H1 (cell line): ENCODE results near the gene PCBP1. TPM values are rescaled to one million over a fixed set of nuclear protein-coding genes. Genes with fewer than 3 reads are reported as not detected.
A peak's percentile ranks its signal among the peaks of the same experiment; 100 is the strongest.

Experiments
- CTCF ChIA-PET: fragments of 300-600 bp; sonication (Branson Sonifier 250); formaldehyde crosslinking; loops from one replicate; lab custom pipeline; 2021; ENCODE audit not compliant: partially characterized antibody; lab: Charles Lee
- POLR2A ChIA-PET: fragments of 300-600 bp; sonication (Branson Sonifier 250); formaldehyde crosslinking; loops from one replicate; lab custom pipeline; 2021; ENCODE audit warnings: inconsistent platforms; ENCODE audit not compliant: partially characterized antibody; lab: Charles Lee
- DNase-seq, 2 experiments: peaks; one replicate each; pipeline versions ENCODE4 v3.0.0 to v3.0.0-alpha.2; 2010 to 2022; ENCODE audit warnings: low spot score in 2 of 2, low read depth in 1 of 2, mixed read lengths in 1 of 2
- FAIRE-seq: peaks from 2 replicates; lab custom pipeline; 2011; peaks lifted over from hg19 to GRCh38; lab: Jason Lieb, UNC
- H2AFZ ChIP-seq: 2 replicates; pipeline ENCODE4 v1.8.1; 2012; ENCODE audit warnings: low read length, inconsistent platforms
- H2AK5ac ChIP-seq: 2 replicates; pipeline ENCODE4 v1.6.1; 2013; ENCODE audit warnings: low read depth, low read length
- H2BK120ac ChIP-seq: replicated peaks from 2 replicates; pipeline ENCODE3; 2013; ENCODE audit warnings: low read depth, low read length, inconsistent platforms
- H2BK12ac ChIP-seq: 2 replicates; pipeline ENCODE4 v1.6.1; 2013; ENCODE audit warnings: low read depth, low read length
- H2BK15ac ChIP-seq: 2 replicates; pipeline ENCODE4 v1.6.1; 2013; ENCODE audit warnings: low read length
- H2BK20ac ChIP-seq: 2 replicates; pipeline ENCODE4 v1.6.1; 2013; ENCODE audit warnings: low read length
- H2BK5ac ChIP-seq: 2 replicates; pipeline ENCODE4 v1.6.1; 2013; ENCODE audit warnings: low read depth, low read length
- H3K14ac ChIP-seq: 2 replicates; pipeline ENCODE4 v1.6.1; 2013; ENCODE audit warnings: inconsistent platforms; ENCODE audit not compliant: insufficient read length
- H3K18ac ChIP-seq: 2 replicates; pipeline ENCODE4 v1.6.1; 2013; ENCODE audit warnings: low read length; ENCODE audit errors: extremely low read depth
- H3K23ac ChIP-seq: 2 replicates; pipeline ENCODE4 v1.6.1; 2013; ENCODE audit warnings: inconsistent platforms; ENCODE audit not compliant: insufficient read length
- H3K23me2 ChIP-seq: 2 replicates; pipeline ENCODE4 v1.6.1; 2013; ENCODE audit warnings: low read depth, low read length
- H3K27ac ChIP-seq: 2 replicates; pipeline ENCODE4 v1.6.1; 2011; ENCODE audit warnings: low read depth, low read length, inconsistent platforms
- H3K27me3 ChIP-seq, 4 experiments: replicated peaks in 1 of 4; 1 replicate in 1 of 4; 2 replicates in 3 of 4; pipeline versions ENCODE4 v1.6.1 to v1.8.1; 2011 to 2013; ENCODE audit warnings: low read length in 3 of 4, mild to moderate bottlenecking in 3 of 4, inconsistent platforms in 2 of 4, mixed read lengths in 2 of 4, moderate library complexity in 1 of 4; ENCODE audit not compliant: control insufficient read depth in 3 of 4, insufficient read depth in 3 of 4; ENCODE audit errors: extremely low read depth in 1 of 4
- H3K36me3 ChIP-seq, 4 experiments: 2 replicates each; pipeline versions ENCODE4 v1.6.1 to v1.8.1; 2011 to 2013; ENCODE audit warnings: mild to moderate bottlenecking in 4 of 4, low read length in 3 of 4, moderate library complexity in 2 of 4, control low read depth in 1 of 4, inconsistent platforms in 1 of 4; ENCODE audit not compliant: insufficient read depth in 4 of 4, control insufficient read depth in 2 of 4
- H3K4ac ChIP-seq: replicated peaks from 2 replicates; pipeline ENCODE3; 2013; ENCODE audit warnings: low read length, low read depth, mixed read lengths, inconsistent platforms; ENCODE audit not compliant: insufficient read length
- H3K4me1 ChIP-seq, 4 experiments: replicated peaks in 1 of 4; 1 replicate in 1 of 4; 2 replicates in 3 of 4; pipeline versions ENCODE4 v1.6.1 to v1.8.1; 2011 to 2013; ENCODE audit warnings: low read length in 3 of 4, inconsistent platforms in 2 of 4, mixed read lengths in 1 of 4; ENCODE audit not compliant: insufficient read depth in 4 of 4, control insufficient read depth in 3 of 4
- H3K4me2 ChIP-seq, 2 experiments: 2 replicates each; pipeline versions ENCODE4 v1.6.1 to v1.8.1; 2011 to 2013; ENCODE audit warnings: low read depth in 2 of 2, low read length in 2 of 2, control low read depth in 1 of 2, inconsistent platforms in 1 of 2, mild to moderate bottlenecking in 1 of 2; ENCODE audit not compliant: insufficient read depth in 1 of 2
- H3K4me3 ChIP-seq, 4 experiments: fragments of 200-600, 300-600 bp in 1 of 4; sonication (generic), shearing (Covaris generic), sonication (Bioruptor Twin) in 1 of 4; 2 replicates each; pipeline versions ENCODE4 v1.5.1 to v1.8.1; 2011 to 2016; ENCODE audit warnings: low read length in 4 of 4, low read depth in 3 of 4, control low read depth in 2 of 4, inconsistent platforms in 2 of 4, mild to moderate bottlenecking in 2 of 4, mixed read lengths in 1 of 4, moderate library complexity in 1 of 4; ENCODE audit not compliant: insufficient read depth in 2 of 4; ENCODE audit errors: extremely low read depth in 1 of 4
- H3K56ac ChIP-seq: replicated peaks from 2 replicates; pipeline ENCODE3; 2013; ENCODE audit warnings: low read depth, mild to moderate bottlenecking, mixed read lengths, low read length, inconsistent platforms; ENCODE audit not compliant: insufficient read length
- H3K79me1 ChIP-seq: 2 replicates; pipeline ENCODE4 v1.6.1; 2013; ENCODE audit warnings: low read depth, low read length, control low read depth
- H3K79me2 ChIP-seq, 2 experiments: 2 replicates each; pipeline versions ENCODE4 v1.6.1 to v1.8.1; 2012 to 2013; ENCODE audit warnings: low read length in 2 of 2, mild to moderate bottlenecking in 2 of 2, inconsistent platforms in 1 of 2; ENCODE audit not compliant: insufficient read depth in 2 of 2, control insufficient read depth in 1 of 2
- H3K9ac ChIP-seq, 4 experiments: replicated peaks in 1 of 4; 1 replicate in 1 of 4; 2 replicates in 3 of 4; pipeline versions ENCODE4 v1.6.1 to v1.8.1; 2011 to 2013; ENCODE audit warnings: low read depth in 3 of 4, low read length in 3 of 4, control low read depth in 2 of 4, mild to moderate bottlenecking in 2 of 4, moderate library complexity in 2 of 4, inconsistent platforms in 1 of 4; ENCODE audit errors: extremely low read depth in 1 of 4
- H3K9me3 ChIP-seq, 2 experiments: 2 replicates each; pipeline versions ENCODE4 v1.6.1 to v1.8.1; 2012 to 2013; ENCODE audit warnings: mild to moderate bottlenecking in 2 of 2, moderate library complexity in 2 of 2, control low read depth in 1 of 2, inconsistent platforms in 1 of 2, low read depth in 1 of 2, low read length in 1 of 2, mixed read lengths in 1 of 2; ENCODE audit not compliant: insufficient read depth in 2 of 2
- H4K20me1 ChIP-seq, 2 experiments: replicated peaks in 1 of 2; 2 replicates each; pipeline versions ENCODE3 to v1.8.1; 2011 to 2013; ENCODE audit warnings: inconsistent platforms in 2 of 2, low read length in 2 of 2, mild to moderate bottlenecking in 1 of 2; ENCODE audit not compliant: insufficient read depth in 2 of 2, control insufficient read depth in 1 of 2
- H4K5ac ChIP-seq: 2 replicates; pipeline ENCODE4 v1.6.1; 2013; ENCODE audit warnings: low read length, low read depth, mixed read lengths, inconsistent platforms; ENCODE audit not compliant: insufficient read length
- H4K8ac ChIP-seq: 2 replicates; pipeline ENCODE4 v1.8.0; 2013; ENCODE audit warnings: mild to moderate bottlenecking, moderate library complexity, low read length, inconsistent platforms; ENCODE audit not compliant: insufficient read depth; ENCODE audit errors: extremely low read depth
- H4K91ac ChIP-seq: replicated peaks from 2 replicates; pipeline ENCODE3; 2013; ENCODE audit warnings: low read length, mixed read lengths, inconsistent platforms; ENCODE audit not compliant: insufficient read length
- CHD2 ChIP-seq: IDR thresholded peaks from 2 replicates; pipeline ENCODE4 v1.6.1; 2012; ENCODE audit warnings: low read length, improper control_type of control experiment
- CTCF ChIP-seq, 3 experiments: IDR thresholded peaks; 1 replicate in 2 of 3; 2 replicates in 1 of 3; pipeline versions ENCODE4 v1.5.1 to v1.6.1; 2011; ENCODE audit warnings: low read length in 3 of 3, mild to moderate bottlenecking in 3 of 3, inconsistent platforms in 2 of 3, low read depth in 1 of 3, moderate library complexity in 1 of 3; ENCODE audit not compliant: insufficient read depth in 1 of 3; ENCODE audit errors: control extremely low read depth in 1 of 3
- POLR2A ChIP-seq, 2 experiments: IDR thresholded peaks; 1 replicate in 1 of 2; 2 replicates in 1 of 2; pipeline ENCODE4 v1.6.1; 2011; ENCODE audit warnings: low read depth in 2 of 2, low read length in 2 of 2, mild to moderate bottlenecking in 2 of 2; ENCODE audit errors: control extremely low read depth in 1 of 2
- RFX5 ChIP-seq: IDR thresholded peaks from 2 replicates; pipeline ENCODE4 v1.6.1; 2011; ENCODE audit warnings: low read depth, low read length, improper control_type of control experiment, borderline replicate concordance
- TBP ChIP-seq: IDR thresholded peaks from 2 replicates; pipeline ENCODE4 v1.6.1; 2011; ENCODE audit warnings: low read depth, low read length, improper control_type of control experiment
- TEAD4 ChIP-seq: IDR thresholded peaks from 2 replicates; pipeline ENCODE4 v1.6.1; 2012; ENCODE audit warnings: low read depth, low read length, inconsistent platforms, mixed read lengths
- ZNF274 ChIP-seq: IDR thresholded peaks from 2 replicates; pipeline ENCODE4 v1.7.0; 2012; ENCODE audit warnings: low read length, borderline replicate concordance; ENCODE audit errors: extremely low read depth
- WGBS, 2 experiments: shearing (Covaris generic) in 1 of 2; methylation state at CpG; one replicate each; pipeline versions ENCODE4 v1.1.6 to v1.1.7; 2013 to 2015; ENCODE audit warnings: low lambda C conversion rate in 2 of 2, mixed read lengths in 2 of 2, inconsistent platforms in 1 of 2, low coverage in 1 of 2, missing lambda C conversion rate in 1 of 2; ENCODE audit not compliant: insufficient replicate concordance in 2 of 2, insufficient coverage in 1 of 2, insufficient read length in 1 of 2; ENCODE audit errors: extremely low coverage in 1 of 2, missing lambda C conversion rate in 1 of 2; 5-methylcytosine and 5-hydroxymethylcytosine counted together
- polyA plus RNA-seq, 7 experiments: library from polyadenylated mRNA; depleted of rRNA in 3 of 7; stranded (reverse) in 5 of 7; unstranded in 2 of 7; fragments of >200 nt in 5 of 7; fragments of 200-250 nt in 2 of 7; gene quantifications; 1 replicate in 5 of 7; 2 replicates in 1 of 7; 4 replicates in 1 of 7; pipeline versions ENCODE4 v1.2.1 to v1.2.3, GENCODE V29; 2011 to 2013; ENCODE audit warnings: missing spikeins in 2 of 7, mixed read lengths in 2 of 7
- total RNA-seq: library from RNA; stranded (reverse); fragmentation: NEBNext Ultra II Directional; extraction: Animal tissue kit (Norgen Biotek cat#: 25700); gene quantifications from 2 replicates; pipeline ENCODE4 v1.2.1, GENCODE V29; 2021
- TF ChIP-seq, protein P1 (sequence below): IDR thresholded peaks from 2 replicates; pipeline ENCODE4 v1.6.1; 2011; ENCODE audit warnings: low read length, improper control_type of control experiment

Gene PCBP1
- total and polyA plus RNA-seq, 2 of the 8 experiments (the other 6 are each of a cell fraction or from before 2014, with no cell fraction given): 279 to 493 TPM

GRCh38 chr2:70094171-70094977 lies 7.1 kb downstream of the PCBP1 start:
- FAIRE-seq (no peak), DNase-seq (no peak)
- ChIA-PET POLR2A (interaction anchor here (0.9 to 32.2 kb wide), 4 partner anchors 9 to 155 kb away, joined by 4 to 1553 read pairs (median 12); no protein-coding TSS in a partner anchor), CTCF (interaction anchor here (0.6 to 3.0 kb wide), 13 partner anchors 10 to 183 kb away, joined by 3 to 12 read pairs (median 4); no protein-coding TSS in a partner anchor)
- no peaks in the 10 kb centered on the region for H4K20me1 ChIP-seq
- H2BK20ac ChIP-seq: no peak overlapping the region
- H2BK5ac ChIP-seq: peak overlapping the region; percentile 15; the same call in 1 of the 2 replicates
- no peaks in the 10 kb centered on the region for H3K36me3 ChIP-seq
- no peaks in the 10 kb centered on the region for H3K79me1 ChIP-seq
- H3K9ac ChIP-seq: no peak overlapping the region
- no peak overlapping the region for H4K91ac ChIP-seq
- H2BK15ac ChIP-seq: peak overlapping the region; percentile 40; the same call in 1 of the 2 replicates
- no peak overlapping the region for H3K4me3 ChIP-seq
- no peaks in the 10 kb centered on the region for H3K23me2 ChIP-seq
- no peak overlapping the region for H3K14ac ChIP-seq
- H3K4ac ChIP-seq: no peak overlapping the region
- H2BK12ac ChIP-seq: no peak overlapping the region
- no peaks in the 10 kb centered on the region for H3K27me3 ChIP-seq
- H3K79me2 ChIP-seq: 0 out of 4 replicates have a peak, but pooled peaks cover 0 to 2% of the 10 kb centered on the region in 2 experiments
- H3K18ac ChIP-seq: no peak overlapping the region
- no peak overlapping the region for H2BK120ac ChIP-seq
- no peak overlapping the region for H2AK5ac ChIP-seq
- no peaks in the 10 kb centered on the region for H3K9me3 ChIP-seq
- H3K56ac ChIP-seq: no peak overlapping the region
- H3K4me2 ChIP-seq: no peak overlapping the region
- H3K4me1 ChIP-seq: peaks cover 0 to 8% (median 4%) of the 10 kb centered on the region in 4 experiments; a peak in 4 of 7 replicates
- no peak overlapping the region for H4K8ac ChIP-seq
- H2AFZ ChIP-seq: no peak overlapping the region
- WGBS, 2 experiments: 96% methylated on average over 5 of the region's 5 CpGs; no CpG with 5 or more reads in 1 of the 2 experiments
- no peak overlapping the region for H3K27ac ChIP-seq
- no peak overlapping the region for H3K23ac ChIP-seq
- no peak overlapping the region for H4K5ac ChIP-seq
- TF ChIP-seq TBP: no peak
- TF ChIP-seq RFX5: no peak
- no peak for TF ChIP-seq POLR2A (IDR thresholded peaks at IDR 0.05; ENCODE audit: control extremely low read depth in 1 of 2, low read depth in 2 of 2, low read length in 2 of 2)
- no peak for TF ChIP-seq ZNF274
- no peak for TF ChIP-seq CHD2
- TF ChIP-seq, protein P1, sequence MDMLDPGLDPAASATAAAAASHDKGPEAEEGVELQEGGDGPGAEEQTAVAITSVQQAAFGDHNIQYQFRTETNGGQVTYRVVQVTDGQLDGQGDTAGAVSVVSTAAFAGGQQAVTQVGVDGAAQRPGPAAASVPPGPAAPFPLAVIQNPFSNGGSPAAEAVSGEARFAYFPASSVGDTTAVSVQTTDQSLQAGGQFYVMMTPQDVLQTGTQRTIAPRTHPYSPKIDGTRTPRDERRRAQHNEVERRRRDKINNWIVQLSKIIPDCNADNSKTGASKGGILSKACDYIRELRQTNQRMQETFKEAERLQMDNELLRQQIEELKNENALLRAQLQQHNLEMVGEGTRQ: no peak
- no peak for TF ChIP-seq TEAD4
- TF ChIP-seq CTCF (IDR thresholded peaks at IDR 0.05; ENCODE audit: control extremely low read depth in 1 of 3, insufficient read depth in 1 of 3, low read depth in 1 of 3, low read length in 3 of 3): peak in 2 of 3 experiments; percentile 1 to 7; a peak in 2 of 4 replicates
